HG03460 (cell line): ENCODE measurements around the gene CCDC83.
"Not testable (repeated sequence)": the region's sequence is repeated elsewhere in the genome, so short reads cannot be mapped to it uniquely, and the experiment has no call there.

ENCODE experiments used
- ATAC-seq: cut with Tn5 transposase; IDR thresholded peaks from one replicate; pipeline ENCODE4 v1.9.1; 2021; ENCODE audit not compliant: unreplicated experiment

The CCDC83 gene

DNA sequence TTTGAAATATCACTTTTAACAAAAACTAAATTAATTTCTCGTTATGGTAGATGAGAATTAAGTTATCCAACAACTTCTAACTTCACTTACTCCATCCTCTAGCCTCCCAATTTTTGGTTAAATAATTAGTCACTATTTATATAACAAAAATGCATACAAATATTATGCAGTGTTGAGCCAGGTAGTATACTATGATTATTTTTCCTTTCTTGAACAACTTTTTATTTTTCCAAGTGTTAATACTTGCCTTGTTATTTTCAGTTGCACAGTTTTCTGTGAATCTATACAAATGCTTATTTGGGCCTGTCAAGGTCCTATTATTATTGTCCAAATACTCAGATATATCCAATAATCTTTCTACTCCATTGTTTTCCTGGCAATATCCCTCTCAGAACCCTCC lies 19.9 kb upstream of the CCDC83 start:
- no peak for ATAC-seq

GRCh38 chr11:85835729-85836128 lies 19.5 kb upstream of the CCDC83 start:
- ATAC-seq = no peak

- not testable (repeated sequence) for ATAC-seq
These were observed 14.3 kb upstream of the CCDC83 start for GRCh38 chr11:85840932-85841331.

- no peak for ATAC-seq
These were observed 11.3 kb upstream of the CCDC83 start for GRCh38 chr11:85843929-85844328.

DNA sequence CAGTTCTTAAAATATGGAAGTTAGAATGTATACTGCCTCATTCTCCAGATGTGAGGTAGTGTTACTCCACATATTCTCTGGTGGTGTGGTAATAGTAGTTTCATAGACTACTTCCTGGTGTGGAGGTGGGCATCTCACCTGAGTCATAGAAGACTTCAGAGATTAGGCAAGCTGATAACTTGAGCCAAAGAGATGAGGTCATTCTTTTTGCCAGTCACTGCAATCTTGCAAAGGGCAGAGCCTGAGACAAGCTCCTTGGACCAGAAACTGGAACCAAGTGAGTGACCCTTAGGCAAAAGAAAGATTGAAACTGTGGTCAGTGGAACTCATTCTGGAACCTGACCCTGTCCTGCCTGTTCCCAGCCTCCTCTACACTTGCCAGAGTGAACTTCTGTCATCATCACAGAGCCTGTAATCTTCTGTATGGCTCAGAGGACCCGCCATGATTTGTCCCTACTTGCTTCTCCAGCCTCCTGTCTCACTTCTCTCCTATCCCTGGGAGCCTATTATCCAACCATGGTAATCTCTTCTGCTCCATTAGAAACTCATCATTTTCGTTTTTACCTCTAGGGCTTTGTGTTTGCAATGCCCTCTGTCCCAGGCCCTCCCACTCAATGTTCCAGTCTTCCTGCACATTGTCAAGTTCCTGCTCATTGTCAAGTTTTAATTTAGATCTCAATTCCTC lies 10.6 kb upstream of the CCDC83 start:
- no peak for ATAC-seq

- ATAC-seq = no peak
These were observed 10.0 kb upstream of the CCDC83 start for GRCh38 chr11:85845124-85845631.

DNA sequence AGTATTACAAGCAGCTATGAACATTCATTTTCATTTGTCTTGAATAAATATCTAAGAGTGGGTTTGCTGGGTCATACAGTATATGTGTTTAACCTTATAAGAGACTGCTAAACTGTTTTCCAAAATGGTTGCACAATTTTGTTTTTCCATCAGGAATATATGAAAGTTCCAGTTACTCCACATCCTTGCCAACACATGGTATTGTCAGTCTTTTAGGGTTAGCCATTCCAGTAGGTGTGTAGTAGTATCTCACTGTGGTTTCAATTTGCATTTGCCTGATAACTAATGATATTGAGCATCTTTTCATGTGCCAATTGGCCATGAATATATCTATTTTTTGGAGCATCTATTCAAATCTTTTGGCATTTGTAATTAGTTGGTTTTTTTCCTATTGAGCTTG lies 7.7 kb upstream of the CCDC83 start:
- ATAC-seq = no peak

GRCh38 chr11:85848006-85848405 lies 7.2 kb upstream of the CCDC83 start:
- no peak for ATAC-seq

DNA sequence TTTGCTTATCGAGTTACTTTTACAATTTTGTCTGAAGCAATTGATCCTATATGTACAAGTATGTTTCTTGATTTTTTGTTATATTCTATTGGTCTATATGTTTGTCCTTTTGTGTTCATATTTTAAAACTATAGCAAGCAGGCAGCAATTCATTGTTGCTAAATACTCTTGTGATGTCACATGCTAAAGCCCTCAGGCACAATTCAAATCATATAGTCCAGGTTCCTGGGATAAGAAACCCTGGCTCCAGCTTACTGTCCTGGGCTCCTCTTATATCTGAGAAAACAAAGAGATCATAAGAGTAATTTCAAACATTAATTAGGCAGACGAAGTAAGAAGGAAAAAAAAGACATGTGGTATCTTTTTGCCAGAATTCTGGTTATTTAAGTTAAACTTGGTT lies 6.6 kb upstream of the CCDC83 start:
- ATAC-seq = no peak

DNA sequence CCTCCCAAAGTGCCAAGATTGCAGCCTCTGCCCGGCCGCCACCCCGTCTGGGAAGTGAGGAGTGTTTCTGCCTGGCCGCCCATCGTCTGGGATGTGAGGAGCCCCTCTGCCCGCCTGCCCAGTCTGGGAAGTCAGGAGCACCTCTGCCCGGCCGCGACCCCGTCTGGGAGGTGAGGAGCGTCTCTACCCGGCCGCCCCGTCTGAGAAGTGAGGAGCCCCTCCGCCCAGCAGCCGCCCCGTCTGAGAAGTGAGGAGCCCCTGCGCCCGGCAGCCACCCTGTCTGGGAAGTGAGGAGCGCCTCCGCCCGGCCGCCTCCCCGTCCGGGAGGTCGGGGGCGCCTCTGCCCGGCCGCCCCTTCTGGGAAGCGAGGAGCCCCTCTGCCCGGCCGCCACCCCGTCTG lies 2.4 kb upstream of the CCDC83 start:
- ATAC-seq = not testable (repeated sequence)

DNA sequence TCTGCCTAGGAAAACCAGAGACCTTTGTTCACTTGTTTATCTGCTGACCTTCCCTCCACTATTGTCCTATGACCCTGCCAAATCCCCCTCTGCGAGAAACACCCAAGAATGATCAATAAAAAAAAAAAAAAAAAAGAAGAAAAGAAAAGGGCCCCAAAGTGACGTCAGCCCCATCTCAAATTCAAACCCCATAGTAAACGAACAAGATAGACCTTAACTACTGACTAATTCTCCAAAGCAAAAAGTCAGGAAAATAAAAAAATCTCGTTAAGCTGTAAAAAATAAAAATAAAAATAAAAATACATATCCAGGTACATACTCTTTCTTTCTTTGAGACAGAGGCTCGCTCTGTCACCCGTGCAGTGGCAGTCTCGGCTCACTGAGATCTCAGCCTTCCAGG lies 1.6 kb upstream of the CCDC83 start:
- ATAC-seq = not testable (repeated sequence)

- no peak for ATAC-seq
These were observed 999 bp upstream of the CCDC83 start for GRCh38 chr11:85854212-85854556.

DNA sequence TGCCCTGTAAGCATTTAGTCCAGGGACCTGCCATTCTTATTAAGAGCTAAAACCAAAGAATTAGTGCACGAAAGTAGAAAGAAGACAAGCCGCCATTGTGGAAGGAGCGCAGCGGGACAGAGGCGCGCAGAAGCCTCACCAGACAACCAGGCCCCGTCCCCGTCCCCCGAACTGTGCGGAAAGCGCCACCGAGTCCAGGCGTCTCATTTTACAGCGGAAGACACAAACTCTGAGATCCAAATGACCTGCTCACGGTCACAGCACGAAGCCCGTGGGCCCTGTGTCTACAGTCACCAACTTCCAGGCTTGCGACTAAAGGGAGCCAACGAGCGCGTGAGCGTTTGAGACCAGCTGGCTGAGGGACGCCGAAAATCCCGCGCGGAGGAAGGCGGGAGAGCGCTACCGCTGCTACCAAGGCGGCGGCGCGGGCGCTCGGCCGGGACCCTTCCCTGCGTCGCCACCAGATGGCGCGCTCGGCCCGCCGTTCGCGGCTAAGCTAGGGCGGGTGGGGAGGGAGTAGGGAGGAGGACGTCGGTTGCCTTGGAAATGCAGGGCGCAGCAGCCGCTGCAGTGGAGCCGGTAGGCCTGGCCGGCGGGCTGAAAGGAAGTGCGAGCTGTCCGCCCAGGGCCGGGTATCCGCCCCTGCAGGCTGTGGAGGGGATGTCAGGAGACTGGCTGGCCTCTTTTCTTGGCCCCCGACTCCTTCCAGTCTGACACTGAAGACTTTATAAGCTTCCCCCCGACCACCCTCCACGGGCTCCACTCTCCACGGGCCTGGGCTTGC lies 434 bp upstream of the CCDC83 start:
- peak; percentile 100 for ATAC-seq

- ATAC-seq = no peak
These were observed 1.9 kb downstream of the CCDC83 start for GRCh38 chr11:85857098-85857497.

DNA sequence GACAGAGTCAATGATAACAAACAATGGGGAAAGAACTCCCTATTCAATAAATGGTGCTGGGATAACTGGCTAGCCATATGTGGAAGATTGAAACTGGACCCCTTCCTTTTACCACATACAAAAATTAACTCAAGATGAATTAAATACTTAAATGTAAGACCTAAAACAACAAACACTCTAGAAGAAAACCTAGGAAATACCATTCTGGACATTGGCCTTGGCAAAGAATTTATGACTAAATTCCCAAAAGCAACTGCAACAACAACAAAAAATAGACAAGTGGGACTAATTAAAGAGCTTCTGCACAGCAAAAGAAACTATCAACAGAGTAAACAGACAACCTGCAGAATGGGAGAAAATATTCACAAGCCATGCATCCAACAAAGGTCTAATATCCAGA lies 4.4 kb downstream of the CCDC83 start:
- not testable (repeated sequence) for ATAC-seq

DNA sequence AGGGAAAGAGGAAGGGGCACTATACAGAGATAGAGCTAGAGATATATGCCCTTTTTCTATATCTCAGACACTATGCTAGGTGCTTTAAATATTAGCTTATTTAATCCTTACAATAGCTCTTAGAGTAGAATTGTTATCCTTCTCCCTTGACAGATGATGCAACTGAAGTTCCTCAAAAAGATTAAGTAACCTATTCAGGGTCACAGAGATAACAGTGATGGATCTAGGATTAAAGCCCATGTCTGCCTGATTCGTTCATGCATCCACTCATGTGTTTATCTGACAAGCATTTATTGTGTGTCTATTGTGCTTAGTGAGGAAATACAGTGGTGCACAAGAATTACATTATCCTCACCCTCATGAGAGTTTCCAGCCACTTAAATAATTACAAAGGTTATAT lies 8.7 kb downstream of the CCDC83 start:
- ATAC-seq = no peak

DNA sequence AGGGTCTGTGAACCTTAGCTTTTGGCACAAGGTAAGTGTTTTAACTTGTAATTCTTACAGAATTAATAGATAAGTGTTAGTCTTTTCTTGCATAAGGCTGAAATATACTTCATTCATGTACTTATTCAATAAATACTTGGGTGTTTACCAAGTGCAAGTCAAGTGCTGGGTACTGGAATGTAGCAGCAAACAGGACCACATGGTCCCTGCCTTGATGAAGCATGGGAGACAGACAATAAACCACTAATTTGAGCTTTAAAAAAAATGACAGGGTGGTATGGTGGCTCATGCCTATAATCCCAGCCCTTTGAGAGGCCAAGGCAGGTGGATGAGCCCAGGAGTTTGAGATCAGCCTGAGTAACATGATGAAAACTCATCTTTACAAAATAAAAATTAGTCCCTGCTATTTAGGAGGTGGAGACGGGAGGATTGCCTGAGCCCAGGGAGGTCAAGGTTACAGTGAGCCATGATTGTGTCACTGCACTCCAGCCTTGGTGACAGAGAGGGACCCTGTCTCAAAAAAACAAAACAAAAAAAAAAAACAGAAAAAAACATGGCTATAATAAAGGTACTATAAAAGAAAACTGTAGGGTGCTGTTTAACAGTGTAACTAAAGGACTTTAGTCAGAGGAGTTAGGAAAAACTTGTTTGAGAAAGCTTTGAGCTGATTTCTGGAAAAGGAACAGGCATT lies 11.1 kb downstream of the CCDC83 start:
- ATAC-seq = no peak

GRCh38 chr11:85867751-85868150 lies 12.6 kb downstream of the CCDC83 start:
- no peak for ATAC-seq

- ATAC-seq = no peak
These were observed 14.6 kb downstream of the CCDC83 start for GRCh38 chr11:85869781-85870180.

DNA sequence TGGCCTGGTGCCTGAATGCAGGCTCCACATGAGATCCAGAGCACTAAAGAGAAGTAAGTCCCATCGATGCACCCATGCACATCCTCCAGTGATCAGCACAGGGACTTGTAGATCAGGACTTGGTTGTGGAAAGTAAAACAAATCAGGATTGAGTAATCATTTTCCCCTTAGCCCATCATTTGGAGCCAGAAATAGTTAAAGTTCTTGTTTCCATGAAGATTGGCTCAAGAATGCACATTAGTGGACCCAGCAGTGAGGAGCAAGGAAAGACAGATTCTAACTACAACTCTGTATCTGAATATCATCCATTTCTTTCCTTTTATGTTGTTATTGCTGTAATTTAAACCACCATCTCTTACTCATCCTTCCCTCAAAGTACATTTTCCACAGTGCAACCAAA lies 19.1 kb downstream of the CCDC83 start:
- no peak for ATAC-seq

- ATAC-seq = no peak
These were observed 20.3 kb downstream of the CCDC83 start for GRCh38 chr11:85875505-85875904.

- ATAC-seq = no peak
These were observed 29.4 kb downstream of the CCDC83 start for GRCh38 chr11:85884581-85885021.
